HFF-Myc (cell line): ENCODE measurements around the gene VWDE.

Experiments
- DNase-seq: peaks from one replicate; pipeline ENCODE4 v3.0.0-alpha.2; 2011; ENCODE audit warnings: low read depth; ENCODE audit errors: extremely low read depth
- H3K4me3 ChIP-seq: replicated peaks from 2 replicates; pipeline ENCODE4 v1.5.1; 2011; ENCODE audit warnings: low read depth, mild to moderate bottlenecking, control low read depth, low read length
- CTCF ChIP-seq: IDR thresholded peaks from 2 replicates; pipeline ENCODE4 v1.5.1; 2012; ENCODE audit warnings: mild to moderate bottlenecking, low read depth, low read length, control low read depth; ENCODE audit errors: missing control alignments

The VWDE gene

GRCh38 chr7:12294701-12295100 is 109.0 kb downstream of the VWDE start:
- no peak for DNase-seq
- H3K4me3 ChIP-seq, result no peak overlapping the region
- no peak for TF ChIP-seq CTCF

GRCh38 chr7:12291870-12292269 is 111.8 kb downstream of the VWDE start:
- DNase-seq, result no peak
- TF ChIP-seq CTCF, result peak; percentile 47

GRCh38 chr7:12290761-12291160 is 112.9 kb downstream of the VWDE start:
- no peak for TF ChIP-seq CTCF
- DNase-seq, result no peak
- no peak overlapping the region for H3K4me3 ChIP-seq

More at GRCh38 chr7:12291870-12292269, 111.8 kb downstream of the VWDE start:
- H3K4me3 ChIP-seq, result no peak overlapping the region

- TF ChIP-seq CTCF, result no peak
- DNase-seq, result no peak
- no peak overlapping the region for H3K4me3 ChIP-seq
Observed at GRCh38 chr7:12289996-12290395, 113.7 kb downstream of the VWDE start.

- no peak for TF ChIP-seq CTCF
- peak; percentile 3 for DNase-seq
- no peak overlapping the region for H3K4me3 ChIP-seq
Observed at GRCh38 chr7:12287901-12288300, 115.8 kb downstream of the VWDE start.

- no peak for TF ChIP-seq CTCF
- DNase-seq, result no peak
Observed at GRCh38 chr7:12281038-12281437, 122.6 kb downstream of the VWDE start.

More at GRCh38 chr7:12281038-12281437, 122.6 kb downstream of the VWDE start:
- no peak overlapping the region for H3K4me3 ChIP-seq
